ENCODE results near the gene OR1K1. TPM values are rescaled to one million over a fixed set of nuclear protein-coding genes. Genes with fewer than 3 reads are reported as not detected.
A peak's percentile ranks its signal among the peaks of the same experiment; 100 is the strongest.
"Not testable (repeated sequence)": the region's sequence is repeated elsewhere in the genome, so short reads cannot be mapped to it uniquely, and the experiment has no call there.

The OR1K1 gene
- total RNA-seq, 2 donors from 2014 or later = not detected

GRCh38 chr9:122821278-122821943, 21.5 kb downstream of the OR1K1 start:
- no peaks in the 10 kb centered on the region for H3K9me3 ChIP-seq
- H3K4me1 ChIP-seq = no peaks in the 10 kb centered on the region
- H3K4me3 ChIP-seq = no peak overlapping the region
- no peak overlapping the region for H3K27ac ChIP-seq
- H3K36me3 ChIP-seq = no peaks in the 10 kb centered on the region
- no peak overlapping the region for H3K9ac ChIP-seq (ENCODE audit: low read depth in 2 of 2, low read length in 2 of 2)
- TF ChIP-seq CTCF (IDR thresholded peaks at IDR 0.05) = no peak
- no peaks in the 10 kb centered on the region for H3K27me3 ChIP-seq
- intact Hi-C loops (cut with DNase I) = no loop called here
- DNase-seq = peak; percentile 44

GRCh38 chr9:122822056-122822455, 22.1 kb downstream of the OR1K1 start:
- no peak overlapping the region for H3K27ac ChIP-seq
- TF ChIP-seq CTCF (IDR thresholded peaks at IDR 0.05) = no peak
- no peak for DNase-seq
- no peaks in the 10 kb centered on the region for H3K27me3 ChIP-seq
- peaks cover 4% of the 10 kb centered on the region for H3K4me1 ChIP-seq
- H3K9me3 ChIP-seq = no peaks in the 10 kb centered on the region
- no peak overlapping the region for H3K9ac ChIP-seq (ENCODE audit: low read depth in 2 of 2, low read length in 2 of 2)
- H3K4me3 ChIP-seq = no peak overlapping the region
- intact Hi-C loops (cut with DNase I) = no loop called here
- H3K36me3 ChIP-seq = no peaks in the 10 kb centered on the region

GRCh38 chr9:122822938-122823337, 23.0 kb downstream of the OR1K1 start:
- no peaks in the 10 kb centered on the region for H3K27me3 ChIP-seq
- H3K4me1 ChIP-seq = peaks cover 4% of the 10 kb centered on the region
- no peak overlapping the region for H3K9ac ChIP-seq (ENCODE audit: low read depth in 2 of 2, low read length in 2 of 2)
- DNase-seq = peak; percentile 8
- TF ChIP-seq CTCF (IDR thresholded peaks at IDR 0.05) = no peak
- no peaks in the 10 kb centered on the region for H3K9me3 ChIP-seq
- no peaks in the 10 kb centered on the region for H3K36me3 ChIP-seq
- no peak overlapping the region for H3K4me3 ChIP-seq
- intact Hi-C loops (cut with DNase I) = no loop called here
- H3K27ac ChIP-seq = no peak overlapping the region

GRCh38 chr9:122827761-122828093, 27.8 kb downstream of the OR1K1 start:
- no peak for TF ChIP-seq CTCF (IDR thresholded peaks at IDR 0.05)
- Histone ChIP-seq H3K4me1 (peaks cover 4% of the 10 kb centered on the region), H3K36me3 (no peaks in the 10 kb centered on the region), H3K9ac (ENCODE audit: low read depth in 2 of 2, low read length in 2 of 2) (peak overlapping the region; percentile 93 to 94), H3K27ac (peak overlapping the region; percentile 98), H3K27me3 (no peaks in the 10 kb centered on the region), H3K9me3 (no peaks in the 10 kb centered on the region), H3K4me3 (peak overlapping the region; percentile 98)
- DNase-seq = no peak
- intact Hi-C loops (cut with DNase I) = no loop called here

GRCh38 chr9:122828965-122829284, 29.0 kb downstream of the OR1K1 start:
- DNase-seq; H3K9me3 ChIP-seq; H3K36me3 ChIP-seq; intact Hi-C loops (cut with DNase I); H3K4me1 ChIP-seq; H3K27me3 ChIP-seq: not testable (repeated sequence)
- Histone ChIP-seq H3K27ac (peak overlapping the region; percentile 98), H3K9ac (ENCODE audit: low read depth in 2 of 2, low read length in 2 of 2) (peak overlapping the region; percentile 93 to 94), H3K4me3 (peak overlapping the region; percentile 98)

- no peaks in the 10 kb centered on the region for H3K36me3 ChIP-seq
- no peaks in the 10 kb centered on the region for H3K27me3 ChIP-seq
- H3K4me1 ChIP-seq = no peaks in the 10 kb centered on the region
- no peaks in the 10 kb centered on the region for H3K9me3 ChIP-seq
- no peak for DNase-seq
- intact Hi-C loops (cut with DNase I) = no loop called here
- H3K27ac ChIP-seq = no peak overlapping the region
- H3K4me3 ChIP-seq = no peak overlapping the region
- no peak overlapping the region for H3K9ac ChIP-seq (ENCODE audit: low read depth in 2 of 2, low read length in 2 of 2)
- no peak for TF ChIP-seq CTCF (IDR thresholded peaks at IDR 0.05)
These were observed 32.3 kb downstream of the OR1K1 start for GRCh38 chr9:122832194-122832593.

Measured in colonic mucosa (tissue), 4 donors.